ENCODE measurements around the gene GTPBP6.
"Not testable (repeated sequence)": the region's sequence is repeated elsewhere in the genome, so short reads cannot be mapped to it uniquely, and the experiment has no call there.

The GTPBP6 gene

GRCh38 chrX:275476-275966 is 43.1 kb downstream of the GTPBP6 start:
- no peak for DNase-seq (ENCODE audit: extremely low read depth, low read depth)
- H3K4me3 ChIP-seq (replicated peaks; ENCODE audit: low read depth, low read length), result peak overlapping the region; percentile 41; the same call in 1 of the 2 replicates
- no peak for TF ChIP-seq CTCF (IDR thresholded peaks at IDR 0.05; ENCODE audit: low read depth, low read length, missing control alignments)

GRCh38 chrX:274904-275475 is 43.6 kb downstream of the GTPBP6 start:
- no peak for TF ChIP-seq CTCF (IDR thresholded peaks at IDR 0.05; ENCODE audit: low read depth, low read length, missing control alignments)
- no peak overlapping the region for H3K4me3 ChIP-seq (replicated peaks; ENCODE audit: low read depth, low read length)
- no peak for DNase-seq (ENCODE audit: extremely low read depth, low read depth)

- DNase-seq (ENCODE audit: extremely low read depth, low read depth), result no peak
- no peak for TF ChIP-seq CTCF (IDR thresholded peaks at IDR 0.05; ENCODE audit: low read depth, low read length, missing control alignments)
- H3K4me3 ChIP-seq (replicated peaks; ENCODE audit: low read depth, low read length), result no peak overlapping the region
Measured at GRCh38 chrX:270848-271367, 47.7 kb downstream of the GTPBP6 start.

- no peak for DNase-seq (ENCODE audit: extremely low read depth, low read depth)
- no peak for TF ChIP-seq CTCF (IDR thresholded peaks at IDR 0.05; ENCODE audit: low read depth, low read length, missing control alignments)
- H3K4me3 ChIP-seq (replicated peaks; ENCODE audit: low read depth, low read length), result no peak overlapping the region
Measured at GRCh38 chrX:267771-268261, 50.8 kb downstream of the GTPBP6 start.

- DNase-seq (ENCODE audit: extremely low read depth, low read depth), result no peak
- H3K4me3 ChIP-seq (replicated peaks; ENCODE audit: low read depth, low read length), result no peak overlapping the region
- TF ChIP-seq CTCF (IDR thresholded peaks at IDR 0.05; ENCODE audit: low read depth, low read length, missing control alignments), result no peak
Measured at GRCh38 chrX:265502-265901, 53.1 kb downstream of the GTPBP6 start.

- no peak for DNase-seq (ENCODE audit: extremely low read depth, low read depth)
- TF ChIP-seq CTCF (IDR thresholded peaks at IDR 0.05; ENCODE audit: low read depth, low read length, missing control alignments), result no peak
- no peak overlapping the region for H3K4me3 ChIP-seq (replicated peaks; ENCODE audit: low read depth, low read length)
Measured at GRCh38 chrX:264634-265455, 53.8 kb downstream of the GTPBP6 start.

GRCh38 chrX:264006-264405 is 54.6 kb downstream of the GTPBP6 start:
- not testable (repeated sequence) for H3K4me3 ChIP-seq (replicated peaks; ENCODE audit: low read depth, low read length); DNase-seq (ENCODE audit: extremely low read depth, low read depth)
